Caco-2 (cell line): ENCODE results near the gene JSRP1. TPM values are rescaled to one million over a fixed set of nuclear protein-coding genes. Genes with fewer than 3 reads are reported as not detected.
A peak's percentile ranks its signal among the peaks of the same experiment; 100 is the strongest.

ENCODE experiments used
- BruUV-seq: library from RNA; stranded (reverse); fragments of 400-500 nt; replicated peaks from 2 replicates; lab custom pipeline; 2021; lab: Mats Ljungman, UMichigan
- CTCF ChIA-PET: fragments of 300-600 bp; sonication (Branson Sonifier 250); formaldehyde crosslinking; loops from one replicate; lab custom pipeline; 2022; ENCODE audit warnings: antibody characterized with exemption; lab: Charles Lee
- POLR2A ChIA-PET: fragments of 300-600 bp; sonication (Branson Sonifier 250); formaldehyde crosslinking; loops from one replicate; lab custom pipeline; 2022; ENCODE audit warnings: antibody characterized with exemption; lab: Charles Lee
- DNase-seq, 2 experiments: peaks; one replicate each; pipeline versions ENCODE4 v3.0.0 to v3.0.0-alpha.2; 2020 to 2022
- H3K27me3 ChIP-seq: replicated peaks from 2 replicates; pipeline ENCODE4 v1.6.0; 2011; ENCODE audit warnings: low read length; ENCODE audit not compliant: control insufficient read depth, insufficient read depth
- H3K36me3 ChIP-seq: 2 replicates; pipeline ENCODE4 v1.5.1; 2011; ENCODE audit warnings: low read length; ENCODE audit not compliant: control insufficient read depth, insufficient read depth
- H3K4me1 ChIP-seq: fragments of 250-450 bp; sonication (Bioruptor Pico); 2 replicates; pipeline ENCODE4 v1.5.1; 2020; ENCODE audit warnings: mild to moderate bottlenecking
- H3K4me3 ChIP-seq: 2 replicates; pipeline ENCODE4 v1.5.1; 2011; ENCODE audit warnings: low read depth, mild to moderate bottlenecking, control low read depth, low read length
- H3K9me3 ChIP-seq: fragments of 250-450 bp; sonication (Bioruptor Pico); 2 replicates; pipeline ENCODE4 v1.5.1; 2020; ENCODE audit warnings: mild to moderate bottlenecking, moderate library complexity
- H3K27ac Mint-ChIP-seq: one replicate; pipeline ENCODE4 v1.8.0; 2022; ENCODE audit warnings: mixed read lengths; ENCODE audit not compliant: unreplicated experiment
- H3K27me3 Mint-ChIP-seq: one replicate; pipeline ENCODE4 v1.8.0; 2022; ENCODE audit warnings: mixed read lengths; ENCODE audit not compliant: insufficient read depth, unreplicated experiment
- H3K36me3 Mint-ChIP-seq: one replicate; pipeline ENCODE4 v1.8.0; 2022; ENCODE audit warnings: mild to moderate bottlenecking, mixed read lengths; ENCODE audit not compliant: insufficient read depth, unreplicated experiment
- H3K4me1 Mint-ChIP-seq: one replicate; pipeline ENCODE4 v1.8.0; 2022; ENCODE audit warnings: low read depth, mixed read lengths; ENCODE audit not compliant: unreplicated experiment
- H3K4me3 Mint-ChIP-seq: one replicate; pipeline ENCODE4 v1.8.0; 2022; ENCODE audit warnings: mild to moderate bottlenecking, moderate library complexity, mixed read lengths; ENCODE audit not compliant: unreplicated experiment
- H3K9me3 Mint-ChIP-seq: one replicate; pipeline ENCODE4 v1.8.0; 2022; ENCODE audit warnings: mixed read lengths; ENCODE audit not compliant: unreplicated experiment
- intact Hi-C: fragments of 100-400 bp; cut with micrococcal nuclease; formaldehyde crosslinking; loops from one replicate; pipeline ENCODE4 v1.10.0; 2022; ENCODE audit not compliant: unreplicated experiment
- total RNA-seq: library from RNA; stranded (reverse); gene quantifications from 2 replicates; pipeline ENCODE4 v1.2.3, GENCODE V29; 2022
- TF ChIP-seq, protein P1 (sequence below), 2 experiments: fragments of 200-600 bp in 1 of 2; IDR thresholded peaks; 1 replicate in 1 of 2; 2 replicates in 1 of 2; pipeline versions ENCODE4 v1.5.1 to v1.8.0; 2011 to 2022; ENCODE audit warnings: antibody characterized with exemption in 1 of 2, control low read depth in 1 of 2, inconsistent platforms in 1 of 2, low read depth in 1 of 2, low read length in 1 of 2, mild to moderate bottlenecking in 1 of 2, moderate library complexity in 1 of 2; ENCODE audit not compliant: insufficient read depth in 1 of 2, severe bottlenecking in 1 of 2, unreplicated experiment in 1 of 2

Gene JSRP1
- total RNA-seq, 1 experiment from 2014 or later = not detected

DNA sequence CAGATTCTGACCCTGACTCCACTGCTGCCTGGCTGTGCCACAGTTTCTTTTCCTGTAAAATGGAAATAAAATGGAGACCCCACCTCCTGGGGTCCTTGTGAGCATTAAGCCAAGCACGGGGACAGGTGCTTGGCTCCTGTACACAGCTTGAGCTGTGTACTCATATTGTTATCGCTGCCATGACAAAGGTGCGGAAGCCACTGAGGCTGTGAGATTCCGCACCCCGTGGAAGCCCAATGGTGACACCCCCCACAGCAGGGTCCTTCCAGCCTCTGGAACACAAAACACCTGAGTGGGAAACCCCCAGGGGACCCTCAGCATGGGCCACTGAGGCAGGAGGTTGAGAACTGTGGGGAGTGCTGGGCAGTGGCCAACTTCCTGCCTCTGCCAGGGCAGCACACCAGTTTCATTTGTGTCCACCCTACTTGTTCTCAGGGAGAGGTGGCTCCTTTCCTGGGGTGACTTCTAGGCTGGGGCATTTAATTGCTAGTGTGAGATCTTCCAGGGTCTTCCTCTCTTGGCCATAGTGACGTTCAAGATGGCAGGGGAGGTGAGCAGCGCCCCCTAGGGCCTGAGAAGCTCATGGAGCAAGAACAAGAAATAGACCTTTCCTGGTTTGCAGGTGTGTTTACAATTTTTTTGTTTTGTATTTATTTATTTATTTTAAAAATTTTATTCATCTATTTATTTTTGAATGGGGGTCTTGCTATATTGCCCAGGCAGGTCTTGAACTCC is 5.4 kb upstream of the JSRP1 start:
- no TSS peak for BruUV-seq
- Mint-ChIP-seq H3K4me1 (no peaks in the 10 kb centered on the region), H3K27me3 (no peaks in the 10 kb centered on the region), H3K36me3 (no peaks in the 10 kb centered on the region), H3K27ac (no peak overlapping the region), H3K4me3 (no peak overlapping the region), H3K9me3 (no peaks in the 10 kb centered on the region)
- ChIA-PET POLR2A (no interaction called here), CTCF (no interaction called here)
- Histone ChIP-seq H3K36me3 (no peaks in the 10 kb centered on the region), H3K4me1 (no peaks in the 10 kb centered on the region), H3K4me3 (no peak overlapping the region), H3K9me3 (no peaks in the 10 kb centered on the region), H3K27me3 (no peaks in the 10 kb centered on the region)
- intact Hi-C loops = no loop called here
- TF ChIP-seq, protein P1, sequence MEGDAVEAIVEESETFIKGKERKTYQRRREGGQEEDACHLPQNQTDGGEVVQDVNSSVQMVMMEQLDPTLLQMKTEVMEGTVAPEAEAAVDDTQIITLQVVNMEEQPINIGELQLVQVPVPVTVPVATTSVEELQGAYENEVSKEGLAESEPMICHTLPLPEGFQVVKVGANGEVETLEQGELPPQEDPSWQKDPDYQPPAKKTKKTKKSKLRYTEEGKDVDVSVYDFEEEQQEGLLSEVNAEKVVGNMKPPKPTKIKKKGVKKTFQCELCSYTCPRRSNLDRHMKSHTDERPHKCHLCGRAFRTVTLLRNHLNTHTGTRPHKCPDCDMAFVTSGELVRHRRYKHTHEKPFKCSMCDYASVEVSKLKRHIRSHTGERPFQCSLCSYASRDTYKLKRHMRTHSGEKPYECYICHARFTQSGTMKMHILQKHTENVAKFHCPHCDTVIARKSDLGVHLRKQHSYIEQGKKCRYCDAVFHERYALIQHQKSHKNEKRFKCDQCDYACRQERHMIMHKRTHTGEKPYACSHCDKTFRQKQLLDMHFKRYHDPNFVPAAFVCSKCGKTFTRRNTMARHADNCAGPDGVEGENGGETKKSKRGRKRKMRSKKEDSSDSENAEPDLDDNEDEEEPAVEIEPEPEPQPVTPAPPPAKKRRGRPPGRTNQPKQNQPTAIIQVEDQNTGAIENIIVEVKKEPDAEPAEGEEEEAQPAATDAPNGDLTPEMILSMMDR (IDR thresholded peaks at IDR 0.05; ENCODE audit: insufficient read depth in 1 of 2, low read depth in 1 of 2, low read length in 1 of 2, severe bottlenecking in 1 of 2, unreplicated experiment in 1 of 2) = peak; percentile 7 to 40
- no peak for DNase-seq

DNA sequence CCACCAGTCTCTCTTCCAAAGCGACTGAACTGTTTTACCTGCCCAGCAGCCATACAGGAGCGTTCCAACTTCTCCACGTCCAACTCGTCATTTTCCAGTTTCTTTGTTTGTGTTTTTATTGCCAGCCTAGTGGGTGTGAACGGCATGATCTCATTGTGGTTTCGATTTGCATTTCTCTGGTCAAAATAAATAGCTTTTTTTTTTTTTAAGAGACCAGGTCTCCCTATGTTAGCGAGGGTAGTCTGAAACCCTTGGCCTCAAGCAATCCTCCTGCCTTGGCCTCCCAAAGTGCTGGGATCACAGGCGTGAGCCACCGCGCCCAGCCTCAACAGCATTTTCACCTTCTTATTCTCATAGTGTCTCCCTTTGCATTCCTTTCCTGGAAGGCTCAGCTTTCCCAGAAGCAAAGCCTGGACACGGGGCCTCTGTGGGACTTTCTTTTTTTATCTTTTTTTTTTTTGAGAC is 4.2 kb upstream of the JSRP1 start:
- Histone ChIP-seq H3K9me3 (no peaks in the 10 kb centered on the region), H3K4me1 (no peaks in the 10 kb centered on the region), H3K36me3 (no peaks in the 10 kb centered on the region), H3K27me3 (no peaks in the 10 kb centered on the region), H3K4me3 (no peak overlapping the region)
- BruUV-seq = no TSS peak
- DNase-seq = no peak
- Mint-ChIP-seq H3K27me3 (no peaks in the 10 kb centered on the region), H3K4me1 (no peaks in the 10 kb centered on the region), H3K36me3 (no peaks in the 10 kb centered on the region), H3K9me3 (no peaks in the 10 kb centered on the region), H3K27ac (no peak overlapping the region), H3K4me3 (no peak overlapping the region)
- ChIA-PET POLR2A (no interaction called here), CTCF (no interaction called here)
- intact Hi-C loops = no loop called here
- TF ChIP-seq, protein P1 (IDR thresholded peaks at IDR 0.05; ENCODE audit: insufficient read depth in 1 of 2, low read depth in 1 of 2, low read length in 1 of 2, severe bottlenecking in 1 of 2, unreplicated experiment in 1 of 2) = no peak

DNA sequence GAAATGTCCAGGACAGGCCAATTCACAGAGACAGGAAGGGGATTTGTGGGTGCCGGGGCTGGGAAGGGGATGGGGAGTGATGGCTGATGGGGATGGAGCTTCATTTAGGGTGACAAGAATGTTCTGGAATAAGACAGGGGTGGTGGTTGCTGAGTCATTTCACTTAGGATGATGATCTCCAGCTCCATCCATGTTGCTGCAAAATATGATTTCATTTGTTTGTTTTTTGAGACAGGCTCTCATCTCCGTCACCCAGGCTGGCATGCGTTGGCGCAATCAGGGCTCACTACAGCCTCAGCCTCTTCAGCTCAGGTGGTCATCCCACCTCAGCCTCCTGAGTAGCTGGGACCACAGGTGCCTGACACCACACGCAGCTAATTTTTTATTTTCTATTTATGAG is 3.1 kb upstream of the JSRP1 start:
- CTCF ChIA-PET = no interaction called here
- no peak for DNase-seq
- Histone ChIP-seq H3K36me3 (no peaks in the 10 kb centered on the region), H3K4me3 (no peak overlapping the region), H3K9me3 (no peaks in the 10 kb centered on the region), H3K4me1 (no peaks in the 10 kb centered on the region), H3K27me3 (no peaks in the 10 kb centered on the region)
- no TSS peak for BruUV-seq
- POLR2A ChIA-PET = no interaction called here
- Mint-ChIP-seq H3K4me1 (no peaks in the 10 kb centered on the region), H3K9me3 (no peaks in the 10 kb centered on the region), H3K27ac (no peak overlapping the region), H3K4me3 (no peak overlapping the region), H3K36me3 (peaks cover under 1% of the 10 kb centered on the region), H3K27me3 (no peaks in the 10 kb centered on the region)
- intact Hi-C loops = no loop called here
- TF ChIP-seq, protein P1 (IDR thresholded peaks at IDR 0.05; ENCODE audit: insufficient read depth in 1 of 2, low read depth in 1 of 2, low read length in 1 of 2, severe bottlenecking in 1 of 2, unreplicated experiment in 1 of 2) = no peak
